MM.1S (cell line): Measurements from ENCODE around the gene ELMO1.

Experiments
- DNase-seq: peaks from one replicate; pipeline ENCODE4 v3.0.0-alpha.2; 2015
- H2AFZ ChIP-seq: fragments of 300-600 bp; sonication (generic); 2 replicates; pipeline ENCODE4 v1.6.0; 2016; ENCODE audit warnings: antibody characterized with exemption, low read length
- H3F3A ChIP-seq: fragments of 300-600 bp; sonication (generic); 2 replicates; pipeline ENCODE4 v1.6.1; 2016; ENCODE audit warnings: mild to moderate bottlenecking, antibody characterized with exemption, low read length, moderate library complexity, mixed read lengths; ENCODE audit not compliant: insufficient read depth
- H3K27ac ChIP-seq: fragments of 300-600 bp; sonication (generic); 2 replicates; pipeline ENCODE4 v1.5.1; 2016; ENCODE audit warnings: mild to moderate bottlenecking, low read length
- H3K27me3 ChIP-seq: fragments of 300-600 bp; sonication (generic); replicated peaks from 2 replicates; pipeline ENCODE4 v1.6.0; 2016; ENCODE audit warnings: low read length; ENCODE audit not compliant: insufficient read depth
- H3K36me3 ChIP-seq: fragments of 300-600 bp; sonication (generic); replicated peaks from 2 replicates; pipeline ENCODE4 v1.6.1; 2016; ENCODE audit warnings: mild to moderate bottlenecking, low read length, mixed read lengths; ENCODE audit not compliant: insufficient read depth
- H3K4me1 ChIP-seq: fragments of 300-600 bp; sonication (generic); 2 replicates; pipeline ENCODE4 v1.6.1; 2016; ENCODE audit warnings: low read length, mixed read lengths
- H3K4me2 ChIP-seq: fragments of 300-600 bp; sonication (generic); 2 replicates; pipeline ENCODE4 v1.6.0; 2016; ENCODE audit warnings: low read depth, low read length
- H3K4me3 ChIP-seq: fragments of 300-600 bp; sonication (generic); 2 replicates; pipeline ENCODE4 v1.5.1; 2016; ENCODE audit warnings: low read length, mixed read lengths
- H3K79me2 ChIP-seq: fragments of 300-600 bp; sonication (generic); 2 replicates; pipeline ENCODE4 v1.6.1; 2016; ENCODE audit warnings: mixed run types, low read length, mixed read lengths
- H3K9ac ChIP-seq: fragments of 300-600 bp; sonication (generic); 2 replicates; pipeline ENCODE4 v1.6.1; 2016; ENCODE audit warnings: low read length, mixed read lengths
- H3K9me2 ChIP-seq: fragments of 300-600 bp; sonication (generic); replicated peaks from 2 replicates; pipeline ENCODE4 v1.6.1; 2016; ENCODE audit warnings: mild to moderate bottlenecking, low read length, mixed read lengths; ENCODE audit not compliant: insufficient read depth
- H3K9me3 ChIP-seq: fragments of 300-600 bp; sonication (generic); replicated peaks from 2 replicates; pipeline ENCODE4 v1.6.1; 2016; ENCODE audit warnings: mild to moderate bottlenecking, low read length, mixed read lengths; ENCODE audit not compliant: insufficient read depth
- H4K20me1 ChIP-seq: fragments of 300-600 bp; sonication (generic); 2 replicates; pipeline ENCODE4 v1.6.1; 2016; ENCODE audit warnings: mild to moderate bottlenecking, low read length, moderate library complexity, mixed read lengths; ENCODE audit not compliant: insufficient read depth
- EZH2 ChIP-seq: fragments of 300-600 bp; sonication (generic); optimal IDR thresholded peaks from 2 replicates; pipeline ENCODE3; 2017; ENCODE audit warnings: low read depth, mild to moderate bottlenecking, antibody characterized with exemption, low read length, mixed read lengths
- EZH2phosphoT487 ChIP-seq: fragments of 300-600 bp; sonication (generic); IDR thresholded peaks from 2 replicates; pipeline ENCODE4 v1.6.1; 2018; ENCODE audit warnings: antibody characterized with exemption, low read length
- TF ChIP-seq, protein P1 (sequence below): fragments of 300-600 bp; sonication (generic); IDR thresholded peaks from 2 replicates; pipeline ENCODE4 v1.5.1; 2016; ENCODE audit warnings: antibody characterized with exemption, low read length, mixed read lengths

ELMO1 gene

DNA sequence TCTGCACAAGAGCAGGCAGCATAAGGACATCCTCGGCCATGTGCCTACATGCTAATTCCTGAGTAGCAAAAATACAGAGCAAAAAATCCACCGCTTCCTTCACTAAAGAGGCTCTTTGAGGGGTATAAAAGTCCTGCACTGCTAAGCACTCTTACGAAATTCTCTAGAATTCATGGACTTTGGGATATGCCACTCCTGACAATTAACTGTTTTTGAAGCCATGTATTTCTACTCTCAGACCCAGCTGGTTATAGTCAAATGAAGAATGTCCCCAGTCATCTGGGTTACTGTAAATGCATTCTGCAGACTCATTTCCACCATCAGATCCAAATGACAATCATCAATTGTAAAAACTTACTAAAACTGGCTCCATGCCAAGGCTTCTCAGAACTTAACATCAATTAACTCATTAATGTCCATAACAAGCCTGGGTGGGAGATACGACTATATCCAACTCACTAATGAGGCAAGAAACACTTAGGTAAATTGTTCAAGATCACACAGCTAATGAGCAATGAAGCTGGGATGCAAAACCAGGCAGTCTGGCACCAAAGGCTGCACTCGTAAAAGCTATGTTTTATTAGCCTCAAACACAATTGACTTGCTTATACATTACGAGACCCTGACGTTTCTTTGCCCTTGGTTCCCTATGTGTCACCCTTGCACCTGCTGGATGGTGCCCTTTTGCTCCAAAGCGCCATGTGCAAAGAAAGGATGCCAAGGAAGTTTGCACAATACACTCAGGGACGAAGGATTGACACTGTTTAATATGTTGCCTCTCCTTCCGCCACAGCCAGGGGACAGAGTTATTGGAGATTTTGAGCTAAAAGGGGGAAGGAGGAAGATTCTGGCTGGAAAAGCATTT is 250.4 kb downstream of the ELMO1 start:
- H3K27ac ChIP-seq = no peak overlapping the region
- TF ChIP-seq EZH2 (no peak), EZH2phosphoT487 (no peak)
- TF ChIP-seq, protein P1, sequence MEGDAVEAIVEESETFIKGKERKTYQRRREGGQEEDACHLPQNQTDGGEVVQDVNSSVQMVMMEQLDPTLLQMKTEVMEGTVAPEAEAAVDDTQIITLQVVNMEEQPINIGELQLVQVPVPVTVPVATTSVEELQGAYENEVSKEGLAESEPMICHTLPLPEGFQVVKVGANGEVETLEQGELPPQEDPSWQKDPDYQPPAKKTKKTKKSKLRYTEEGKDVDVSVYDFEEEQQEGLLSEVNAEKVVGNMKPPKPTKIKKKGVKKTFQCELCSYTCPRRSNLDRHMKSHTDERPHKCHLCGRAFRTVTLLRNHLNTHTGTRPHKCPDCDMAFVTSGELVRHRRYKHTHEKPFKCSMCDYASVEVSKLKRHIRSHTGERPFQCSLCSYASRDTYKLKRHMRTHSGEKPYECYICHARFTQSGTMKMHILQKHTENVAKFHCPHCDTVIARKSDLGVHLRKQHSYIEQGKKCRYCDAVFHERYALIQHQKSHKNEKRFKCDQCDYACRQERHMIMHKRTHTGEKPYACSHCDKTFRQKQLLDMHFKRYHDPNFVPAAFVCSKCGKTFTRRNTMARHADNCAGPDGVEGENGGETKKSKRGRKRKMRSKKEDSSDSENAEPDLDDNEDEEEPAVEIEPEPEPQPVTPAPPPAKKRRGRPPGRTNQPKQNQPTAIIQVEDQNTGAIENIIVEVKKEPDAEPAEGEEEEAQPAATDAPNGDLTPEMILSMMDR = no peak

DNA sequence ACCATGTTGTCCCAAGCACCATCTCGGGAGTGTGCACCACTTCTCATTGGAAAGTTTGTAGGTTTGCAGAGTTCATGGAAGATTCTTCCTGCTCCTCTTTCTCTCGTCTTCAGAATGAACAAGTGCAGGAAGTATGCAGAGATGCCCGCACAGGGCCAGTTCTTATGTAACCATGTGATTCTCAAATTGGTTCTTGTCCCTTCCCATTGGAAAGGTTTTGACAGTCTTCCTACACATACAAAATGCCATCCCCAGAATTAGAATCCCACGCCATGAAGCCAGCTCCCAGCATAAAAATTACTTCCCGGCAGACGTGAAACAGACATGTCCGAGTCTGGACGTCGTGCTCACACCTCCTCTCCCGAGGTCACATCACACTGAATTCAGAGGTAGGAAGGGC is 251.6 kb downstream of the ELMO1 start:
- DNase-seq = no peak
- Histone ChIP-seq H4K20me1 (no peaks in the 10 kb centered on the region), H3K36me3 (peaks cover 7% of the 10 kb centered on the region; the same call in 1 of the 2 replicates), H3K27me3 (no peaks in the 10 kb centered on the region), H2AFZ (no peak overlapping the region), H3K4me1 (peaks cover 7% of the 10 kb centered on the region), H3K4me2 (no peak overlapping the region), H3K9ac (no peak overlapping the region), H3F3A (no peaks in the 10 kb centered on the region), H3K4me3 (no peak overlapping the region), H3K9me2 (no peaks in the 10 kb centered on the region), H3K9me3 (no peaks in the 10 kb centered on the region), H3K27ac (no peak overlapping the region), H3K79me2 (peaks cover 19% of the 10 kb centered on the region)
- TF ChIP-seq EZH2phosphoT487 = no peak
- TF ChIP-seq, protein P1 = no peak

More for the DNA sequence above, 250.4 kb downstream of the ELMO1 start:
- no peaks in the 10 kb centered on the region for H3K9me3 ChIP-seq
- no peaks in the 10 kb centered on the region for H3F3A ChIP-seq
- no peak for DNase-seq
- no peaks in the 10 kb centered on the region for H3K27me3 ChIP-seq
- H3K4me3 ChIP-seq = no peak overlapping the region
- H2AFZ ChIP-seq = no peak overlapping the region
- no peak overlapping the region for H3K4me2 ChIP-seq
- H4K20me1 ChIP-seq = no peaks in the 10 kb centered on the region
- H3K36me3 ChIP-seq = peaks cover 7% of the 10 kb centered on the region; the same call in 1 of the 2 replicates
- peaks cover 19% of the 10 kb centered on the region for H3K79me2 ChIP-seq
- H3K9me2 ChIP-seq = no peaks in the 10 kb centered on the region
- no peak overlapping the region for H3K9ac ChIP-seq
- peaks cover 7% of the 10 kb centered on the region for H3K4me1 ChIP-seq

DNA sequence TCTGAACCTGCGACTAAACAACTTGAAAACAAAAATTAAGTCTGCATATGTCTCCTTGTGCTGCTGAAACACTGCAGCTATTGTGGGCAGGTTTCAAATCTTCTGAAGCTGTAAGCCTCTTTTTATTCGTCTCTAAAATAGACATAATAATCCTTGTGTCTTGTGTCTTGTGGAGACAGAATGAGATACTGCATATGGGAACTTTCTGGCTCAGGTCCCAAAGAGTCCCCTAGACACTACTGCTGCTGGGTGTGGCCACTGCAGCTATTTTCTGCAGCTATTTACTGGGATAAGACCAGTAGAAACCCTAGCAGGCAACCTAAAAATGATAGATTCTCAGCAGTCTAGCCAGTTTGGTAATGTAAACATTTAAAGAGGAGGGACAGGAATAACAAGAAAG is 252.0 kb downstream of the ELMO1 start:
- Histone ChIP-seq H3K79me2 (peaks cover 19% of the 10 kb centered on the region), H3K27ac (no peak overlapping the region), H3K27me3 (no peaks in the 10 kb centered on the region), H4K20me1 (no peaks in the 10 kb centered on the region), H2AFZ (no peak overlapping the region), H3K9ac (no peak overlapping the region), H3K9me2 (no peaks in the 10 kb centered on the region), H3K4me3 (no peak overlapping the region), H3K4me1 (peaks cover 4% of the 10 kb centered on the region), H3K9me3 (no peaks in the 10 kb centered on the region), H3K36me3 (peaks cover 7% of the 10 kb centered on the region; the same call in 1 of the 2 replicates), H3F3A (no peaks in the 10 kb centered on the region), H3K4me2 (no peak overlapping the region)
- TF ChIP-seq EZH2 = no peak
- TF ChIP-seq, protein P1 = no peak
- no peak for TF ChIP-seq EZH2phosphoT487
- DNase-seq = no peak
